Endothelial cell (in vitro differentiated cells): Measurements from ENCODE around the gene KRTAP19-2. TPM values are rescaled to one million over a fixed set of nuclear protein-coding genes. Genes with fewer than 3 reads are reported as not detected.

Experiments
- DNase-seq: peaks from one replicate; pipeline ENCODE4 v3.0.0; 2021; ENCODE audit warnings: low spot score
- H3K27ac Mint-ChIP-seq: one replicate; pipeline ENCODE4 v1.8.0; 2021; ENCODE audit warnings: mixed read lengths, inconsistent platforms; ENCODE audit not compliant: unreplicated experiment
- H3K27me3 Mint-ChIP-seq: one replicate; pipeline ENCODE4 v1.8.0; 2021; ENCODE audit warnings: mild to moderate bottlenecking, moderate library complexity, mixed read lengths, inconsistent platforms; ENCODE audit not compliant: unreplicated experiment
- H3K36me3 Mint-ChIP-seq: one replicate; pipeline ENCODE4 v1.8.0; 2021; ENCODE audit warnings: mild to moderate bottlenecking, low read depth, mixed read lengths, inconsistent platforms; ENCODE audit not compliant: unreplicated experiment
- H3K4me1 Mint-ChIP-seq: one replicate; pipeline ENCODE4 v1.8.0; 2021; ENCODE audit warnings: mild to moderate bottlenecking, mixed read lengths, inconsistent platforms; ENCODE audit not compliant: unreplicated experiment
- H3K4me3 Mint-ChIP-seq: one replicate; pipeline ENCODE4 v1.8.0; 2021; ENCODE audit warnings: mild to moderate bottlenecking, mixed read lengths, inconsistent platforms; ENCODE audit not compliant: unreplicated experiment
- H3K9me3 Mint-ChIP-seq: one replicate; pipeline ENCODE4 v1.8.0; 2021; ENCODE audit warnings: mixed read lengths, inconsistent platforms; ENCODE audit not compliant: unreplicated experiment
- total RNA-seq: library from RNA; stranded (reverse); fragmentation: NEBNext Ultra II Directional; extraction: Animal tissue kit (Norgen Biotek cat#: 25700); gene quantifications from one replicate; pipeline ENCODE4 v1.2.1, GENCODE V29; 2021; ENCODE audit not compliant: unreplicated experiment
- TF ChIP-seq, protein P1 (sequence below): fragments of 200-600 bp; sonication (generic); IDR thresholded peaks from one replicate; pipeline ENCODE4 v1.5.0; 2021; ENCODE audit warnings: antibody characterized with exemption; ENCODE audit not compliant: unreplicated experiment

KRTAP19-2 gene
- total RNA-seq, 1 donor from 2014 or later, result not detected

DNA sequence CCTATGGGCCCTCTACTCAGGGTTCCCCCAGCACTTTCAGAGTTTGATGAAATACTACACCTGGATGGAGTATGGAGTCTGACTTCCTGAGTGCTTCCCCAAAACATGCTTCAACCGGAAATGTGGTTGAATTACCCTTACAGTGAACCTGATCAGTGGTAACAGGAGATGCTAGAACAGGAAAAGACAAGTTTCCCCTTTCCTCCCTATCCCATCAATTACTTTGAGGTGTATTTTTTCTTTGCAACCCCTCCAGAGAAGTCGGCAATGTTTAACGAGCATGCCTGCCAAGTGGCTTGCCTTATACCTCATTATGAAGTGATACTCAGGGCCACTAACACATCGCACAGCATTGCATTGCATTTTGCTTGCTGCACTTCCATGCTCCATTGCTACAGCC lies 40.2 kb downstream of the KRTAP19-2 start:
- H3K4me3 Mint-ChIP-seq, result no peak overlapping the region
- no peaks in the 10 kb centered on the region for H3K27me3 Mint-ChIP-seq
- no peaks in the 10 kb centered on the region for H3K9me3 Mint-ChIP-seq
- DNase-seq, result no peak
- H3K27ac Mint-ChIP-seq, result no peak overlapping the region
- no peaks in the 10 kb centered on the region for H3K36me3 Mint-ChIP-seq
- TF ChIP-seq, protein P1, sequence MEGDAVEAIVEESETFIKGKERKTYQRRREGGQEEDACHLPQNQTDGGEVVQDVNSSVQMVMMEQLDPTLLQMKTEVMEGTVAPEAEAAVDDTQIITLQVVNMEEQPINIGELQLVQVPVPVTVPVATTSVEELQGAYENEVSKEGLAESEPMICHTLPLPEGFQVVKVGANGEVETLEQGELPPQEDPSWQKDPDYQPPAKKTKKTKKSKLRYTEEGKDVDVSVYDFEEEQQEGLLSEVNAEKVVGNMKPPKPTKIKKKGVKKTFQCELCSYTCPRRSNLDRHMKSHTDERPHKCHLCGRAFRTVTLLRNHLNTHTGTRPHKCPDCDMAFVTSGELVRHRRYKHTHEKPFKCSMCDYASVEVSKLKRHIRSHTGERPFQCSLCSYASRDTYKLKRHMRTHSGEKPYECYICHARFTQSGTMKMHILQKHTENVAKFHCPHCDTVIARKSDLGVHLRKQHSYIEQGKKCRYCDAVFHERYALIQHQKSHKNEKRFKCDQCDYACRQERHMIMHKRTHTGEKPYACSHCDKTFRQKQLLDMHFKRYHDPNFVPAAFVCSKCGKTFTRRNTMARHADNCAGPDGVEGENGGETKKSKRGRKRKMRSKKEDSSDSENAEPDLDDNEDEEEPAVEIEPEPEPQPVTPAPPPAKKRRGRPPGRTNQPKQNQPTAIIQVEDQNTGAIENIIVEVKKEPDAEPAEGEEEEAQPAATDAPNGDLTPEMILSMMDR, result no peak
- peaks cover 27% of the 10 kb centered on the region for H3K4me1 Mint-ChIP-seq

DNA sequence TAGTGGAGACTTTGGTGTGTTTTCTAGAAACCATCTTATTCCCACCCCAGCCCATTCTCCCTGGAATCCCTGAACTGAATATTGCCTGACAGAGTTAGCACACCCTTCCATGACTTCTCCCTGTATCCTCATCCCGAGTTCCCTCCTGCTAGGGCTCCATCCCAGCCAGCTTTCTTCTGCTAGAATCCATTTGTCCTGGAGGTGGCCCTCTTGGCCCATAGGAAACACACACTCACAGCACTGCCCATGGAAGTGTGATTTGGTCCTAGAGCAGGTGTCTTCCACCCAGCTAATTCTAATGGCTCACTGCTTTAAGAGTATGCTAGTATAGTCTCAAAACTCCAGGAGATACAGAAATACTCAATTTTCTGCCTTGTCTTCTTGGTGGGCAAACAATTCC lies 43.0 kb downstream of the KRTAP19-2 start:
- Mint-ChIP-seq H3K36me3 (no peaks in the 10 kb centered on the region), H3K9me3 (no peaks in the 10 kb centered on the region), H3K4me1 (peaks cover 33% of the 10 kb centered on the region), H3K27me3 (no peaks in the 10 kb centered on the region), H3K4me3 (no peak overlapping the region), H3K27ac (no peak overlapping the region)
- TF ChIP-seq, protein P1, result no peak
- peak; percentile 40 for DNase-seq

DNA sequence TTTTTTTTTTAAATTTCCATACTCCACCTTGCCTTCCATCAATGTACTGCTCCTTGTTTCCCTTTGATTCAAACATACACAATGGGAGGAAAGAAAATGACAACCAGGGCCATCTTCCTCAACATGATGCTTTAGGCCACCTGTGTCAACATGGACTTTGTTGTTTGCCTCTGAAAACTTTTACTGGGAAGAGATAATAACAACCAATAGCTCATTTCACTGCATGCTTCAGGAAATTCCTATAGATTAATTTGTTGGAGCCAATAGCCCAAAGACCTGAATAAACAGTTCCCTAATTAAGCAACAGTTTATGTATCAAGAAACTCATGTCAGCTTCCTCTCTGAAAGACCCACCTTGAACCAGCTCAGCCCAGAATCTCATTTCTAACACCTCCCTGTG lies 44.0 kb downstream of the KRTAP19-2 start:
- H3K27ac Mint-ChIP-seq, result no peak overlapping the region
- TF ChIP-seq, protein P1, result no peak
- H3K4me1 Mint-ChIP-seq, result peaks cover 33% of the 10 kb centered on the region
- H3K9me3 Mint-ChIP-seq, result no peaks in the 10 kb centered on the region
- no peaks in the 10 kb centered on the region for H3K36me3 Mint-ChIP-seq
- H3K27me3 Mint-ChIP-seq, result no peaks in the 10 kb centered on the region
- H3K4me3 Mint-ChIP-seq, result no peak overlapping the region
- no peak for DNase-seq

DNA sequence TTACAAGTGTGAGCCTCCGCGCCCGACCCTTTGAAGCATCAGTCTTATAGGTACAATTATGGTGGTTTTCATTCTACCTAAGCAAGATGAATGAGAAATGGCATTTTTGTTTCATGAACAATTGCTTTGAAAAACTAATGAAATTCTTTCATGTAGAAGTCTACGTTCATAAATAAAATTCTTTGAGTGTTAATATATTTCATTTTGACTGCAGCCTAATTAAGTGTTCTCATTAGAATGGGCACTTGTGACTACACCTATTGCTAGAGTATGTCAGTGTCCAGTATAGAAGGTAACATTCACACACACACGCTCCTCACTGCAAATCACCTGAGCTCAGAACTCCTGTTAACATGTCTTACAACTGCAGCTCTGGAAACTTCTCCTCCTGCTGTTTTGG lies 47.3 kb downstream of the KRTAP19-2 start, which contains the start of gene KRTAP15-1:
TSS of gene KRTAP15-1 (plus strand) at position 301 of the 400 bp plus-strand sequence. CDS start at position 354, 53 bp downstream.
- no peak within 1 kb of the TSS for H3K27ac Mint-ChIP-seq
- no peaks in the 10 kb centered on the region for H3K36me3 Mint-ChIP-seq
- no peaks in the 10 kb centered on the region for H3K9me3 Mint-ChIP-seq
- H3K27me3 Mint-ChIP-seq, result peaks cover 6% of the 10 kb centered on the region
- no peak within 1 kb of the TSS for H3K4me3 Mint-ChIP-seq
- TF ChIP-seq, protein P1, result no peak
- H3K4me1 Mint-ChIP-seq, result peaks cover 26% of the 10 kb centered on the region
- no peak for DNase-seq

Other genes with a start within 250 kb of the KRTAP19-2 start
- gene KRTAP24-1, start 204.5 kb downstream of the KRTAP19-2 start, total RNA-seq, result not detected
- not detected for gene KRTAP25-1, start 197.9 kb downstream of the KRTAP19-2 start, total RNA-seq
- gene KRTAP26-1, start 167.1 kb downstream of the KRTAP19-2 start, total RNA-seq, result not detected
- gene KRTAP27-1, start 149.7 kb downstream of the KRTAP19-2 start, total RNA-seq, result not detected
- not detected for gene KRTAP23-1, start 138.8 kb downstream of the KRTAP19-2 start, total RNA-seq
- gene KRTAP13-2, start 115.2 kb downstream of the KRTAP19-2 start, total RNA-seq, result not detected
- not detected for gene KRTAP13-1, start 91.4 kb downstream of the KRTAP19-2 start, total RNA-seq
- gene KRTAP13-3, start 61.5 kb downstream of the KRTAP19-2 start, total RNA-seq, result not detected
- not detected for gene KRTAP13-4, start 57.2 kb downstream of the KRTAP19-2 start, total RNA-seq
- gene KRTAP15-1, start 47.2 kb downstream of the KRTAP19-2 start, total RNA-seq, result not detected
- gene KRTAP19-1, start 7.1 kb downstream of the KRTAP19-2 start, total RNA-seq, result not detected
- gene KRTAP19-3, start 4.6 kb upstream of the KRTAP19-2 start, total RNA-seq, result not detected
- gene KRTAP19-4, start 9.7 kb upstream of the KRTAP19-2 start, total RNA-seq, result not detected
- gene KRTAP19-5, start 14.7 kb upstream of the KRTAP19-2 start, total RNA-seq, result not detected
- gene KRTAP19-6, start 54.4 kb upstream of the KRTAP19-2 start, total RNA-seq, result not detected
- gene KRTAP19-7, start 73.9 kb upstream of the KRTAP19-2 start, total RNA-seq, result not detected
- not detected for gene KRTAP22-2, start 103.0 kb upstream of the KRTAP19-2 start, total RNA-seq
- gene KRTAP6-3, start 105.0 kb upstream of the KRTAP19-2 start, total RNA-seq, result not detected
- not detected for gene KRTAP6-2, start 111.5 kb upstream of the KRTAP19-2 start, total RNA-seq
- not detected for gene KRTAP22-1, start 113.7 kb upstream of the KRTAP19-2 start, total RNA-seq
- not detected for gene KRTAP6-1, start 126.5 kb upstream of the KRTAP19-2 start, total RNA-seq
- gene KRTAP20-1, start 129.0 kb upstream of the KRTAP19-2 start, total RNA-seq, result not detected
- not detected for gene KRTAP20-4, start 133.2 kb upstream of the KRTAP19-2 start, total RNA-seq
- not detected for gene KRTAP20-2, start 147.8 kb upstream of the KRTAP19-2 start, total RNA-seq
- not detected for gene KRTAP20-3, start 155.4 kb upstream of the KRTAP19-2 start, total RNA-seq
- not detected for gene KRTAP21-3, start 231.3 kb upstream of the KRTAP19-2 start, total RNA-seq